HG03460 (cell line): ENCODE results near the gene ELK3.

Experiments
- ATAC-seq: cut with Tn5 transposase; IDR thresholded peaks from one replicate; pipeline ENCODE4 v1.9.1; 2021; ENCODE audit not compliant: unreplicated experiment

The ELK3 gene

GRCh38 chr12:96187956-96188355 lies 6.2 kb upstream of the ELK3 start:
- ATAC-seq, result no peak

GRCh38 chr12:96189781-96190180 lies 4.4 kb upstream of the ELK3 start:
- no peak for ATAC-seq

GRCh38 chr12:96190413-96191108 lies 3.6 kb upstream of the ELK3 start:
- no peak for ATAC-seq

- no peak for ATAC-seq
Observed at GRCh38 chr12:96192926-96193573, 1.1 kb upstream of the ELK3 start.

GRCh38 chr12:96194576-96194889 lies 358 bp downstream of the ELK3 start:
- peak; percentile 5 for ATAC-seq

- ATAC-seq, result peak; percentile 79
Observed at GRCh38 chr12:96194971-96195844, 1.0 kb downstream of the ELK3 start.

GRCh38 chr12:96195845-96196451 lies 1.8 kb downstream of the ELK3 start:
- ATAC-seq, result no peak

GRCh38 chr12:96196781-96197180 lies 2.6 kb downstream of the ELK3 start:
- no peak for ATAC-seq

GRCh38 chr12:96197503-96198272 lies 3.5 kb downstream of the ELK3 start:
- no peak for ATAC-seq

- ATAC-seq, result no peak
Observed at GRCh38 chr12:96198965-96199364, 4.8 kb downstream of the ELK3 start.

GRCh38 chr12:96199464-96199863 lies 5.3 kb downstream of the ELK3 start:
- no peak for ATAC-seq

GRCh38 chr12:96201272-96202227 lies 7.4 kb downstream of the ELK3 start:
- no peak for ATAC-seq

GRCh38 chr12:96204381-96204780 lies 10.2 kb downstream of the ELK3 start:
- no peak for ATAC-seq

- ATAC-seq, result no peak
Observed at GRCh38 chr12:96205908-96206307, 11.7 kb downstream of the ELK3 start.

- ATAC-seq, result no peak
Observed at GRCh38 chr12:96206936-96207662, 12.9 kb downstream of the ELK3 start.

- ATAC-seq, result no peak
Observed at GRCh38 chr12:96208346-96208745, 14.2 kb downstream of the ELK3 start.

GRCh38 chr12:96208801-96209549 lies 14.8 kb downstream of the ELK3 start:
- ATAC-seq, result no peak

- no peak for ATAC-seq
Observed at GRCh38 chr12:96210376-96211055, 16.3 kb downstream of the ELK3 start.
